A673 (cell line): ENCODE data around the gene MX2.

Experiments
- CTCF ChIP-seq: fragments of 300-800, 200-600 bp; sonication (generic); conservative IDR thresholded peaks from 2 replicates; pipeline ENCODE4 v1.5.1; 2017; ENCODE audit warnings: low read depth, mild to moderate bottlenecking, antibody characterized with exemption, low read length, moderate library complexity, mixed read lengths
- EZH2 ChIP-seq: fragments of 200-600 bp; sonication (generic); IDR thresholded peaks from 2 replicates; pipeline ENCODE4 v1.6.1; 2017; ENCODE audit warnings: borderline replicate concordance, low read depth, mild to moderate bottlenecking, mixed read lengths, antibody characterized with exemption, low read length; ENCODE audit not compliant: poor library complexity, severe bottlenecking

GRCh38 chr21:41458121-41458520 lies 96.3 kb downstream of the MX2 start:
- TF ChIP-seq EZH2 (no peak), CTCF (no peak)
